Heart left ventricle (tissue), 16 donors: ENCODE measurements around the gene DDX51. TPM values are rescaled to one million over a fixed set of nuclear protein-coding genes. Genes with fewer than 3 reads are reported as not detected.

ENCODE experiments used
- ATAC-seq, 4 donors: fragments of 200-7000 bp; cut with Tn5 transposase; one replicate each; pipeline ENCODE4 v1.9.1; 2020 to 2022; ENCODE audit warnings: moderate library complexity in 4 of 4, mild to moderate bottlenecking in 3 of 4, moderate number of reproducible peaks in 1 of 4
- DNase-seq, 5 donors: peaks; one replicate each; pipeline ENCODE4 v3.0.0-alpha.2; 2020
- H3K27ac ChIP-seq, 12 donors: fragments of 200-600 bp; sonication (generic) in 4 of 12; one replicate each; pipeline versions ENCODE4 v1.5.0 to v1.8.0; 2016 to 2022; ENCODE audit warnings: mild to moderate bottlenecking in 2 of 12
- H3K27me3 ChIP-seq, 9 donors: fragments of 200-600 bp; sonication (generic) in 2 of 9; one replicate each; pipeline versions ENCODE4 v1.5.1 to v1.8.0; 2016 to 2022; ENCODE audit warnings: mild to moderate bottlenecking in 3 of 9
- H3K36me3 ChIP-seq, 9 donors: fragments of 200-600 bp; sonication (generic) in 2 of 9; one replicate each; pipeline versions ENCODE4 v1.5.0 to v1.8.0; 2018 to 2022; ENCODE audit warnings: mild to moderate bottlenecking in 2 of 9
- H3K4me1 ChIP-seq, 12 donors: fragments of 200-600 bp; sonication (generic) in 4 of 12; one replicate each; pipeline versions ENCODE4 v1.5.0 to v1.8.0; 2016 to 2022; ENCODE audit warnings: mild to moderate bottlenecking in 3 of 12
- H3K4me3 ChIP-seq, 12 donors: fragments of 200-600 bp; sonication (generic) in 4 of 12; one replicate each; pipeline versions ENCODE4 v1.5.0 to v1.8.0; 2017 to 2022; ENCODE audit warnings: mild to moderate bottlenecking in 9 of 12, moderate library complexity in 4 of 12
- H3K9me3 ChIP-seq, 12 donors: fragments of 200-600 bp; sonication (generic) in 4 of 12; one replicate each; pipeline versions ENCODE4 v1.5.0 to v1.8.0; 2016 to 2022; ENCODE audit warnings: mild to moderate bottlenecking in 1 of 12
- POLR2A ChIP-seq, 2 donors: fragments of 450-650 bp; IDR thresholded peaks; one replicate each; pipeline ENCODE4 v1.6.1; 2017; ENCODE audit warnings: antibody characterized with exemption in 2 of 2, mild to moderate bottlenecking in 2 of 2, moderate library complexity in 2 of 2
- WGBS, 4 donors: extraction: QIAGEN DNeasy Blood & Tissue Kit in 2 of 4; methylation state at CpG; one replicate each; pipeline versions ENCODE4 v1.1.5 to v1.1.7; 2013 to 2018; 5-methylcytosine and 5-hydroxymethylcytosine counted together
- intact Hi-C, 10 donors: fragments of 100-400 bp; cut with DNase I; formaldehyde crosslinking; loops; one replicate each; pipeline versions ENCODE4 v1.11.1 to v1.14.2; 2022
- polyA plus RNA-seq, 2 donors: library from polyadenylated mRNA; stranded (reverse); fragments of 200-250 nt; gene quantifications; one replicate each; pipeline ENCODE4 v1.2.3, GENCODE V29; 2013
- total RNA-seq, 9 donors: library from RNA; depleted of rRNA in 2 of 9; stranded (reverse); fragments of >200 nt in 2 of 9; fragmentation: NEBNext Ultra II Directional in 3 of 9; extraction: Animal tissue kit (Norgen Biotek cat#: 25700) in 3 of 9; gene quantifications; one replicate each; pipeline versions ENCODE4 v1.1.0 to v1.2.4, GENCODE V29; 2016 to 2023
- TF ChIP-seq, protein P1 (sequence below), 12 donors: fragments of 200-600 bp; sonication (generic) in 4 of 12; IDR thresholded peaks; one replicate each; pipeline versions ENCODE4 v1.5.0 to v1.8.0; 2018 to 2022; ENCODE audit warnings: antibody characterized with exemption in 12 of 12, mild to moderate bottlenecking in 5 of 12
- donor health status: ischemic (EF 13 %, LVEDD 7.1; RV severe dilation, severe dysfunction).
- donor health status: healthy with polysubstance abuse.
- donor health status: DM: no; HTN: yes; CAD: no.
- donor health status: DM: no; HTN: no; CAD: no.
- donor health status: ischemic (EF 25% LVEDD 6.9; RV normal size, moderate dysfunction).
- donor health status: ischemic (EF 25% LVEDD 5.7; RV mildly dilated, moderate dysfunction).
- donor health status: healthy.
- donor health status: DM: yes; HTN: yes; CAD: no.
- donor health status: ischemic (EF 35%, LVEDD 5.7; RV mildly dilated, moderate dysfunction).
- donor health status: nonischemic (EF 11% LVEDD 7.7; RV severe dilation, severe dysfunction).
- donor health status: DM: yes; HTN: yes; CAD: no.
- donor health status: PGD.
- donor health status: ischemic (EF 29% LVEDD 5.4; RV normal size, mild dysfunction).
- donor health status: nonischemic (EF 23%, LVEDD 6.1; RV moderate dilation, normal function).

The DDX51 gene
- total and polyA plus RNA-seq, 11 donors = 4.1 to 14.7 (median 8.6) TPM

DNA sequence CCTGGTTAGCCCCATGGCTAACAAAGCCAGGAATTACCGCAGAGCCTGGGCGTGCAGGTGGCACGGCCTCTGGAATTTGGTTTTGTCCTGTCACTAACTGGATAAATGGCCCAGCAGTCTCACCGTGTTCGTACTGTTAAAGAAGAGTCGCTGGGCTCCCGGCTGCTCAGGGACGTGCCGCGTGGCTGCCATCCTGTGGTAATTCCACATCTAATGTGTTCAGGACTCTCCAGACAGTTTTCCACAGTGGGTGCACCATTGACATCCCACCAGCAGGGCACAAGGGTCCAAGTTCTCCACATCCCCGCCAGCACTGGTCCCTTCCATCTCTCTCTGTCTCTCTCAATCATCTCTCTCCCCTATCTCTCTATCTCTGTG, 19.8 kb upstream of the DDX51 start:
- peaks cover 0 to 13% (median 0%) of the 10 kb centered on the region in 12 donors for H3K4me1 ChIP-seq
- peaks cover 0 to 10% (median 6%) of the 10 kb centered on the region in 9 donors for H3K27me3 ChIP-seq
- 50 to 71% (median 68%) methylated on average over 8 to 11 of the region's 11 CpGs for WGBS, 4 donors
- no peaks in the 10 kb centered on the region for H3K9me3 ChIP-seq
- no peak for TF ChIP-seq POLR2A (IDR thresholded peaks at IDR 0.05)
- TF ChIP-seq, protein P1, sequence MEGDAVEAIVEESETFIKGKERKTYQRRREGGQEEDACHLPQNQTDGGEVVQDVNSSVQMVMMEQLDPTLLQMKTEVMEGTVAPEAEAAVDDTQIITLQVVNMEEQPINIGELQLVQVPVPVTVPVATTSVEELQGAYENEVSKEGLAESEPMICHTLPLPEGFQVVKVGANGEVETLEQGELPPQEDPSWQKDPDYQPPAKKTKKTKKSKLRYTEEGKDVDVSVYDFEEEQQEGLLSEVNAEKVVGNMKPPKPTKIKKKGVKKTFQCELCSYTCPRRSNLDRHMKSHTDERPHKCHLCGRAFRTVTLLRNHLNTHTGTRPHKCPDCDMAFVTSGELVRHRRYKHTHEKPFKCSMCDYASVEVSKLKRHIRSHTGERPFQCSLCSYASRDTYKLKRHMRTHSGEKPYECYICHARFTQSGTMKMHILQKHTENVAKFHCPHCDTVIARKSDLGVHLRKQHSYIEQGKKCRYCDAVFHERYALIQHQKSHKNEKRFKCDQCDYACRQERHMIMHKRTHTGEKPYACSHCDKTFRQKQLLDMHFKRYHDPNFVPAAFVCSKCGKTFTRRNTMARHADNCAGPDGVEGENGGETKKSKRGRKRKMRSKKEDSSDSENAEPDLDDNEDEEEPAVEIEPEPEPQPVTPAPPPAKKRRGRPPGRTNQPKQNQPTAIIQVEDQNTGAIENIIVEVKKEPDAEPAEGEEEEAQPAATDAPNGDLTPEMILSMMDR (IDR thresholded peaks at IDR 0.05) = no peak
- H3K36me3 ChIP-seq = no peaks in the 10 kb centered on the region
- intact Hi-C loops = loop anchor here in 1 of 10 donors (5.0 kb wide), 1 partner anchor 353 kb away; no protein-coding TSS in a partner anchor
- no peak overlapping the region for H3K4me3 ChIP-seq
- DNase-seq (peak in 2 of 5 donors; percentile 12 to 18), ATAC-seq (peak in 1 of 4 donors; percentile 19)
- H3K27ac ChIP-seq = no peak overlapping the region

DNA sequence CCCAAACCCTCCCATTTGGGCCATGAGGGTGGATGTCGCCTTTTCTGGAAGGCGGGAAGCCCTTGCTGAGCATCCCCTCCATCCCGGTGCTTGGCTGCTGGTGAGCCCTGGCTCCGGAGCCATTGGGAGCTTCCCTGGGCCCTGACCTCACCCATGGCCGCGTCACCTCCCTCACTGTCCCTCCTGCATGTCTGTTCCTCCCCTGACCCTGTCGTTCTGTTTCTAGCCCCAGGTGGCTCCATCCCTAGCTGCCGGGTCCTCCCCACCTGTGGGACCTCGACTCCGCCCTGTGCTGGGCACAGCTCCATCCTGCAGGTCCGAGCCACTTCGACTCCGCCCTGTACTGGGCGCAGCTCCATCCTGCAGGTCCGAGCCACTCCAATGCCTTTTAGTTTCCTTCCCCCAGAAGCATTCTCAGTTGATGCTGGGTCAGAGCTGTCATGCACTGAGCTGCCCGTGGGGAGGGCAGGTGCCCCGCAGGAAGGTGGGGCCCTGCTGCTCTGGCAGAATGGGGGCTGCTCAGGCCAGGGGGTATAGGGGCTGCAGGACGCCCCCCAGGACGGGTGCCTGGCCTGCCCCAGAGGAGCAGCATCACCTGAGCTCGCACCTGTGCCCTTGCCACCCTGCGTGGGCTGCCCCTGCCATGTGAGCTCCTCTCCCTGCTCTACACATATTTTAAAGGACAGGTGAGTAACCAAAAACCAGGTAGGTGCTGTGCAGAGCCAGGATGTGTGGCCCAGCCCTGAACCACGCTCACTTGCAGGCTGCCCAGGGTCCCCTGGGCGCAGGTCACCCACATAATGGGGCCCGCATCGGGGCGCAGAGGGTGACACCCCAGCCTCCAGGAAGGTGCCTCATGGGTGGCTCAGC, 19.2 kb upstream of the DDX51 start:
- Histone ChIP-seq H3K9me3 (no peaks in the 10 kb centered on the region), H3K27me3 (peaks cover 0 to 10% (median 5%) of the 10 kb centered on the region in 9 donors), H3K27ac (no peak overlapping the region), H3K4me3 (peak overlapping the region in 1 of 12 donors; percentile 19), H3K36me3 (no peaks in the 10 kb centered on the region), H3K4me1 (peaks cover 0 to 13% (median 0%) of the 10 kb centered on the region in 12 donors)
- TF ChIP-seq, protein P1 (IDR thresholded peaks at IDR 0.05) = no peak
- no peak for TF ChIP-seq POLR2A (IDR thresholded peaks at IDR 0.05)
- DNase-seq = peak in 2 of 5 donors; percentile 15 to 21
- ATAC-seq = peak in 2 of 4 donors; percentile 6 to 21
- intact Hi-C loops = loop anchor here in 1 of 10 donors (5.0 kb wide), 1 partner anchor 354 kb away; no protein-coding TSS in a partner anchor
- 62 to 71% (median 65%) methylated on average over 20 to 26 of the region's 26 CpGs for WGBS, 4 donors

DNA sequence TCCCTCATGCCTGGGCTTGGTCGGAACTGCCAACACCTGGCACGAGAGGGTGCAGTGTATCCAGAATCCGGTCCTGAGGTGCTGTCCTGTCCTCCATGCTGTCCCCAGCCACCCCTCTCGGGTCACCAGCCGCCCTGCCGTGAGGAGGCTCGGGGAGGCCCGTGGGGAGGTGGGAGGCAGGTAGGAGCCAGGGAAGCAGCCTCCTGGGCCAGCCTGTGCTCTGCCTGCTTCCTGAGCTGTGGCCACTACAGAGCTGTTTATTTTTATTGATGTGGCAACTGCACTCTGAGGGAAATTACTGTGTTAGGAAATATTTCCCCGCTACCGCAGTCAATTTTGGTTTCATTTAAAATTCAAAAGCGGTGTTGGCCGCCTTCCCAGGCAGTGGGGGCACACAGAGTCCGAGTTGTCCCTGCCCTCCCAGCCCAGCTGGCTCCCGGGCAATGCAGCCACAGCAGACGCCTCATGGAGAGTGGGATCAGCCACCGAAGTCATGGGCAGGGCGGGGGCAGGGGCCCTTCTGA, 18.5 kb upstream of the DDX51 start:
- intact Hi-C loops = loop anchor here in 1 of 10 donors (5.0 kb wide), 1 partner anchor 355 kb away; no protein-coding TSS in a partner anchor
- TF ChIP-seq, protein P1 (IDR thresholded peaks at IDR 0.05) = no peak
- TF ChIP-seq POLR2A (IDR thresholded peaks at IDR 0.05) = no peak
- DNase-seq (peak in 3 of 5 donors; percentile 21 to 61 (median 23)), ATAC-seq (peak in 1 of 4 donors; percentile 27)
- Histone ChIP-seq H3K36me3 (no peaks in the 10 kb centered on the region), H3K9me3 (no peaks in the 10 kb centered on the region), H3K27me3 (peaks cover 0 to 10% (median 5%) of the 10 kb centered on the region in 9 donors), H3K4me3 (peak overlapping the region in 1 of 12 donors; percentile 19), H3K27ac (no peak overlapping the region), H3K4me1 (peaks cover 0 to 13% (median 0%) of the 10 kb centered on the region in 12 donors)
- whole genome bisulfite sequencing, 4 donors = 34 to 41% (median 36%) methylated on average over 10 to 17 of the region's 17 CpGs
